NCI-H1417 (cell line): ENCODE results near the gene ZBTB7B.

Experiments used
- DNase-seq, 3 experiments: peaks; one replicate each; lab custom pipeline; 2025; lab: John Stamatoyannopoulos, UW

ZBTB7B gene

GRCh38 chr1:154988058-154988954 is 14.3 kb upstream of the ZBTB7B start:
- DNase-seq: no peak

- no peak for DNase-seq
Observed at GRCh38 chr1:154989195-154989860, 13.3 kb upstream of the ZBTB7B start.

GRCh38 chr1:154990276-154990675 is 12.3 kb upstream of the ZBTB7B start:
- DNase-seq: no peak

GRCh38 chr1:154992721-154993571 is 9.7 kb upstream of the ZBTB7B start:
- peak in 1 of 3 experiments; percentile 35 for DNase-seq

- DNase-seq: peak in 1 of 3 experiments; percentile 34
Observed at GRCh38 chr1:154993572-154994268, 8.9 kb upstream of the ZBTB7B start, which contains the start of gene LENEP. Gene LENEP (plus strand): TSS chr1:154993586. CDS start chr1:154993608, 22 bp downstream.

- DNase-seq: no peak
Observed at GRCh38 chr1:154994269-154994587, 8.4 kb upstream of the ZBTB7B start.

- DNase-seq: no peak
Observed at GRCh38 chr1:154994591-154994990, 8.0 kb upstream of the ZBTB7B start.

- peak in 1 of 3 experiments; percentile 9 for DNase-seq
Observed at GRCh38 chr1:154995301-154995983, 7.2 kb upstream of the ZBTB7B start.

GRCh38 chr1:154996966-154997701 is 5.5 kb upstream of the ZBTB7B start:
- DNase-seq: no peak

- DNase-seq: no peak
Observed at GRCh38 chr1:154998201-154998780, 4.3 kb upstream of the ZBTB7B start.

- DNase-seq: peak; percentile 63 to 82 (median 74)
Observed at GRCh38 chr1:154998818-154999570, 3.6 kb upstream of the ZBTB7B start.

GRCh38 chr1:154999571-155000410 is 2.8 kb upstream of the ZBTB7B start:
- peak; percentile 43 to 78 (median 77) for DNase-seq

- DNase-seq: peak in 2 of 3 experiments; percentile 65 to 78
Observed at GRCh38 chr1:155000411-155000725, 2.2 kb upstream of the ZBTB7B start.

- DNase-seq: peak; percentile 95 to 99 (median 96)
Observed at GRCh38 chr1:155000726-155001424, 1.7 kb upstream of the ZBTB7B start.

- no peak for DNase-seq
Observed at GRCh38 chr1:155001425-155001674, 1.3 kb upstream of the ZBTB7B start.

GRCh38 chr1:155001675-155002463 is 733 bp upstream of the ZBTB7B start:
- peak; percentile 98 to 100 (median 99) for DNase-seq

GRCh38 chr1:155003227-155003765 is 694 bp downstream of the ZBTB7B start:
- DNase-seq: peak; percentile 32 to 77 (median 74)
